Fibroblast of the aortic adventitia (primary cell): ENCODE measurements around the gene TNPO3. TPM values are rescaled to one million over a fixed set of nuclear protein-coding genes. Genes with fewer than 3 reads are reported as not detected.

Source experiments
- DNase-seq: peaks from one replicate; pipeline ENCODE4 v3.0.0-alpha.2; 2010; ENCODE audit warnings: low read depth
- H3K4me3 ChIP-seq: 2 replicates; pipeline ENCODE4 v1.5.1; 2011; ENCODE audit warnings: low read depth, mild to moderate bottlenecking, control low read depth, low read length, moderate library complexity
- total RNA-seq: library from RNA; depleted of rRNA; stranded (reverse); fragments of >200 nt; gene quantifications from 2 replicates; pipeline ENCODE4 v1.2.3, GENCODE V29; 2012; ENCODE audit warnings: low replicate concordance
- TF ChIP-seq, protein P1 (sequence below): IDR thresholded peaks from 2 replicates; pipeline ENCODE4 v1.5.1; 2011; ENCODE audit warnings: mild to moderate bottlenecking, low read length, control low read depth, inconsistent platforms; ENCODE audit not compliant: insufficient read depth

TNPO3 gene
- total RNA-seq, 1 donor: 63.3 TPM

DNA sequence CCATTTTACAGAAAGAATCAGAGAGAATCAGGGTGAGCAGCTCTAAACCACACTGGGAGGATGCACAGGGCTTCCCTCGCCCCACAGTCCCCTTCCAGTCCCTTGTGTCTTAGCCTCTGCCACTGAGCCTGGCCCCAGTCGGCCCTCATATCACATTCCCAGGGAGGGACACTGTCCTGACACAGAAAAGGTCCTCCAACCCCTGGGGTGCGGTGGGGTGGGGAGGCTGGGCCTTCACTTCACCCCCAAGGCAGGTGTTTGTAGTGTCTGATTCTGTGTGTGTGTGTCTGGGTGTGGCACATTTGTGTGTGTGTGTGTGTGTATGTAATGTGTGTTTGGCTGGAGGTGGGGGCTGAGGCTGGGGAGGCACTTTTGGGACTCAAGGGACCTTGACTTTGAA lies 142.6 kb downstream of the TNPO3 start:
- TF ChIP-seq, protein P1, sequence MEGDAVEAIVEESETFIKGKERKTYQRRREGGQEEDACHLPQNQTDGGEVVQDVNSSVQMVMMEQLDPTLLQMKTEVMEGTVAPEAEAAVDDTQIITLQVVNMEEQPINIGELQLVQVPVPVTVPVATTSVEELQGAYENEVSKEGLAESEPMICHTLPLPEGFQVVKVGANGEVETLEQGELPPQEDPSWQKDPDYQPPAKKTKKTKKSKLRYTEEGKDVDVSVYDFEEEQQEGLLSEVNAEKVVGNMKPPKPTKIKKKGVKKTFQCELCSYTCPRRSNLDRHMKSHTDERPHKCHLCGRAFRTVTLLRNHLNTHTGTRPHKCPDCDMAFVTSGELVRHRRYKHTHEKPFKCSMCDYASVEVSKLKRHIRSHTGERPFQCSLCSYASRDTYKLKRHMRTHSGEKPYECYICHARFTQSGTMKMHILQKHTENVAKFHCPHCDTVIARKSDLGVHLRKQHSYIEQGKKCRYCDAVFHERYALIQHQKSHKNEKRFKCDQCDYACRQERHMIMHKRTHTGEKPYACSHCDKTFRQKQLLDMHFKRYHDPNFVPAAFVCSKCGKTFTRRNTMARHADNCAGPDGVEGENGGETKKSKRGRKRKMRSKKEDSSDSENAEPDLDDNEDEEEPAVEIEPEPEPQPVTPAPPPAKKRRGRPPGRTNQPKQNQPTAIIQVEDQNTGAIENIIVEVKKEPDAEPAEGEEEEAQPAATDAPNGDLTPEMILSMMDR: no peak
- no peak for DNase-seq
- H3K4me3 ChIP-seq: no peak overlapping the region

DNA sequence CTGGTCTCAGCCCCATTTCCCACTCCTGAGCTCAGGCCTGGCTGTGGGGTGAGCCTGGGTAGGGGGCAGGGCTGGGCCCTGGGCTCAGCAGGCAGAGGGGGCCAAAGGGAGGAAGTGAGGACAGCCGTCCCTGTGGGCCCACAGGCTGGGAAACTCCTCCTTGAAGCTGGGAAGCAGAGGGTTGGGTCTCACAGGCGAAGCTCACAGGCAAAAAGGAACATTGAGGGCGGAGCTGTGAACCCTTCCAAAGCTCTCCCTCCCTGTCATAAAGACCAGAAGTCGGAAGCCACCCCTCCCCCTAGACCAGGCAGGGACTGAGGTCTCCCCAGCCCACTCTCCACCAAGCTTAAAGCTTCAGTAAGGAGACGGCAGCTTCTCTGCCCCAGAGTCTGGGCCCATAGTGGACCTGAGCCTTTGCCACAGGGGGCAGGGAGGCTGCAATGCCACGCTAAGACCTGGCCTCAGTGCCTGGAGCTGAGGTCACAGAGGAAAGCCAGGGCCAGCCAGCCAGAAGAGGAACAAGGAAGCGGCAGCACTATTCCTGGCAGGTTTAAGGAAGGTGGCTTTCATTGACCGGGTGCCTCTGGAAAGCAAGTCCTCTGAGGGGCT lies 143.4 kb downstream of the TNPO3 start:
- H3K4me3 ChIP-seq: no peak overlapping the region
- TF ChIP-seq, protein P1: no peak

DNA sequence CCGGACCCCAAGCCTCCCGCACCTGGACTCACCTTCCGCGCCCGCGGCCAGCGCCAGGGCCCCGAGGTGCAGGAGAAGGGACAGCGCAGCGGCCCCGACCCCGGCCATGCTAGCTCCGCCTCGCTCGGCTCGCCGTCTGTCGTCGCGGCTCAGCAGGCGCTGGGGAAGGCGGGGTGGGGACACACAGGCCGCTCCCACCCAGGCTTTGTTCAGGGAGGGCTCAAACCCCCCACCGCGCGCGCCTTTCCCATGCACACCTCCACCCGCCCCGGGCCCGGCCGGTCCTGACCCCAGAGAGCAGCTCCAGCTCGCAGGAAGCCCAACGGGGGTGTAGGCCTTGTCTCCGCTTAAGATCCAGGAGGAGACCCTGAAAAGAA lies 144.4 kb downstream of the TNPO3 start, which contains the start of gene KCP:
TSS of gene KCP (minus strand) at position 141 of the 377 bp plus-strand sequence. CDS start at position 108, 33 bp downstream.
- H3K4me3 ChIP-seq: peak within 1 kb of the TSS; percentile 33
- TF ChIP-seq, protein P1: no peak

More for the DNA sequence above, 143.4 kb downstream of the TNPO3 start:
- no peak for DNase-seq

DNA sequence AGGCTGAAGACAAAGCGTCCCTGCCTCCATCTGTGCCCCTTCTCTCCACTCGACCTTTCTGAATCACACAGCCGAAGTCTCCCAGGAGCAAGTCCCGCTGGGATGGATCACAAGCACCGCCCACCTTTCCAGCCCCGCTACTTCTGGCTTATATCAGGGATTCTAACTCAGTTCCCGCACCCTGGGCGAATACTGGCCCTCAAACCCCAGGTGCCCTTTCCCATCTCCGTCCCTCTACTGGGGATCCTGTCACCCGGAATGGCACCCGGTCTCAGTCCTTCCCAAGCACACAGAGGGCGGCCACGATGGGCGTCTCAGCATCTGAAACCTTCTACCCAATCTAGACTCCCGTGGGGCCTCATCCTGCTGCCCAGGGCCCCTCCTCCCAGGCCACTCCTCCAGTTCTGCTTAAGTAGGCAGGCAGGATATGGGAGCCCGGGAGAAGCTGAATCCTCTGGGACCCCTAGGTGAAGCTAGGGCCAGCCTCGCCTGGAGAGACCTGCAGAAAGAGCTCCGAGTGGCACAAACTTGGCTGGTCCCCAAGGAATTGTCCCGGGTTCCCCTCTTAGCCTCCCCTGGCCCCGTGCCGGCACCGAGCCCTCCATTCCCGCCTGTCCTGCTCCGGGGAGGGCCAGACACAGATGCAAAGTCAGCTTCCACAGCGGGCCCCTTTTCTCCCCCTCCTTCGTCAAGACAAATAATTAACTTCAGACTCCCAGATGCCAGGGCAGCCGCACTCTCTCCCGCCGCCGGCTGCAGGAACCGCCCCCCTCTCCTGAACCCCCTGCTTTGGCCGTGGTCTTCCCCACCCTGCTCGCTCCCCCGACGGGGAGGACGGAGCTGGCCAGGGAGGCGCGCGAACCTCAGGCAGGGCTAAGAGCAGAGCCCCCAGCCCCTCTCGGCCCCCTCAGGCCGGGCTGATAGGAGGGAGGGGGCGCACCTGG lies 145.0 kb downstream of the TNPO3 start:
- DNase-seq: peak; percentile 26
- H3K4me3 ChIP-seq: peak overlapping the region; percentile 33
- TF ChIP-seq, protein P1: no peak

More for the DNA sequence above, 144.4 kb downstream of the TNPO3 start, which contains the start of gene KCP:
- no peak for DNase-seq

DNA sequence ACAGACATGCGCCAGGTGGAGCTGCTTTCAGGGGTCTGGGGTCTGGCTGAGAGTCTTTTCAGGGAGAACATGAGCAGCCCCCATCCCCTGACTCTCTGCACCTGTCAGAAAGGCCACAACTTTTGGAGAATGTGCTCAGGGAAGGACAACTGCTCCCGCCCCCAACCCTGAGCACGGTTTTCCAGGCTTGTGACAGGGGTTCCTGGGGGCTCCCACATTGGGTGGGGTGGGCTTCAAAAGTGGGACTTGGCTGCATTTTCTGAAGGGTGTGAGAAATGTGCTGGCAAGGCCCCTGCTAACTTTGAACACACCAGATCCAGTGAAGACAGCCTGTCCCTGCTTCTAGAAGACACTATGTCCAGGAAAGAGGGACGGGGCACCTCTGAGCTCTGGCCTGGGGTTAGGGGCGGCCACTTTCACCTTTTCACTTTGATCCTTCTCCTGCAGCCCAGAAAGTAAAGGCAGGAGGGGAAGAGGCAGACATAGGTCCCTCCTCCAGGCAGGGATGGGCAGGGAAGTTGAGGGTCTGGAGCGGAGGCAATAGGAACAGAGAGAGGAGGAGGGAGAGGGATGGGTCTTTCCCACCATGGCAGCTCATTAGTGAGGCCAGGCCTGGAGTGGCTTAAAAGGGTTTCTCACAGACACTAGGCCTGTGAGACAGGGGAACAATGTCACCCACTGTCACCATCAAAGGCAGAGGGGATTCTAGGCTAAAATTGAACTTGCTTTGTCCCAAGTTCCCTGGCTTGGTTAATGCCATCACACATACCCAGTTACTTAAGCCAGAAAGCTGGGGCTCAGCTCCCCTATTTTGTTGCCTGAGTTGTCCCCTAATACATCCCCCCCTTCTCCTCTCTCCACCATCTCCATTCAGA lies 145.9 kb downstream of the TNPO3 start:
- no peak for DNase-seq
- TF ChIP-seq, protein P1: no peak
- H3K4me3 ChIP-seq: no peak overlapping the region
